Osteoblast (primary cell): Measurements from ENCODE around the gene VEZF1. TPM values are rescaled to one million over a fixed set of nuclear protein-coding genes. Genes with fewer than 3 reads are reported as not detected.
A peak's percentile ranks its signal among the peaks of the same experiment; 100 is the strongest.

Experiments
- DNase-seq: peaks from one replicate; pipeline ENCODE4 v3.0.0; 2011; ENCODE audit warnings: low spot score, mixed read lengths; ENCODE audit not compliant: insufficient read length; ENCODE audit errors: missing footprints
- H2AFZ ChIP-seq: 2 replicates; pipeline ENCODE4 v1.6.0; 2011; ENCODE audit warnings: mild to moderate bottlenecking, low read length
- H3K27ac ChIP-seq: 2 replicates; pipeline ENCODE4 v1.5.1; 2011; ENCODE audit warnings: mild to moderate bottlenecking, low read depth, low read length, moderate library complexity
- H3K27me3 ChIP-seq: 2 replicates; pipeline ENCODE4 v1.6.0; 2012; ENCODE audit warnings: mild to moderate bottlenecking, control low read depth, inconsistent platforms, low read length, moderate library complexity; ENCODE audit not compliant: insufficient read depth
- H3K36me3 ChIP-seq: 2 replicates; pipeline ENCODE4 v1.5.1; 2011; ENCODE audit warnings: mild to moderate bottlenecking, low read length, control low read depth, moderate library complexity; ENCODE audit not compliant: insufficient read depth
- H3K4me1 ChIP-seq: 2 replicates; pipeline ENCODE4 v1.5.1; 2011; ENCODE audit warnings: mild to moderate bottlenecking, low read length, control low read depth, moderate library complexity; ENCODE audit not compliant: insufficient read depth
- H3K4me2 ChIP-seq: 2 replicates; pipeline ENCODE4 v1.6.0; 2011; ENCODE audit warnings: mild to moderate bottlenecking, low read length; ENCODE audit not compliant: insufficient read depth
- H3K4me3 ChIP-seq: fragments of 200-600 bp; sonication (generic); 3 replicates; pipeline ENCODE4 v1.5.1; 2012; ENCODE audit warnings: mild to moderate bottlenecking, low read length, inconsistent platforms; ENCODE audit not compliant: insufficient read depth
- H3K79me2 ChIP-seq: 2 replicates; pipeline ENCODE4 v1.6.0; 2012; ENCODE audit warnings: mild to moderate bottlenecking, low read length, control low read depth, inconsistent platforms; ENCODE audit not compliant: insufficient read depth
- H3K9me3 ChIP-seq: 2 replicates; pipeline ENCODE4 v1.5.1; 2011; ENCODE audit warnings: low read depth, low read length, control low read depth
- H4K20me1 ChIP-seq: 2 replicates; pipeline ENCODE4 v1.6.0; 2012; ENCODE audit warnings: mild to moderate bottlenecking, low read length, control low read depth; ENCODE audit not compliant: insufficient read depth
- total RNA-seq: library from RNA; depleted of rRNA; stranded (reverse); fragments of >200 nt; gene quantifications from 2 replicates; pipeline ENCODE4 v1.2.3, GENCODE V29; 2012
- TF ChIP-seq, protein P1 (sequence below): IDR thresholded peaks from 2 replicates; pipeline ENCODE4 v1.5.1; 2011; ENCODE audit warnings: mild to moderate bottlenecking, low read depth, low read length, moderate library complexity; ENCODE audit errors: extremely low read depth

The VEZF1 gene
- total RNA-seq, 1 donor, result 58.6 TPM

- Histone ChIP-seq H3K27me3 (no peaks in the 10 kb centered on the region), H3K4me3 (no peak overlapping the region), H3K79me2 (peaks cover 82% of the 10 kb centered on the region), H3K36me3 (no peaks in the 10 kb centered on the region), H3K4me1 (peaks cover 21% of the 10 kb centered on the region), H2AFZ (no peak overlapping the region), H4K20me1 (peaks cover 30% of the 10 kb centered on the region), H3K9me3 (no peaks in the 10 kb centered on the region), H3K27ac (no peak overlapping the region), H3K4me2 (no peak overlapping the region)
- TF ChIP-seq, protein P1, sequence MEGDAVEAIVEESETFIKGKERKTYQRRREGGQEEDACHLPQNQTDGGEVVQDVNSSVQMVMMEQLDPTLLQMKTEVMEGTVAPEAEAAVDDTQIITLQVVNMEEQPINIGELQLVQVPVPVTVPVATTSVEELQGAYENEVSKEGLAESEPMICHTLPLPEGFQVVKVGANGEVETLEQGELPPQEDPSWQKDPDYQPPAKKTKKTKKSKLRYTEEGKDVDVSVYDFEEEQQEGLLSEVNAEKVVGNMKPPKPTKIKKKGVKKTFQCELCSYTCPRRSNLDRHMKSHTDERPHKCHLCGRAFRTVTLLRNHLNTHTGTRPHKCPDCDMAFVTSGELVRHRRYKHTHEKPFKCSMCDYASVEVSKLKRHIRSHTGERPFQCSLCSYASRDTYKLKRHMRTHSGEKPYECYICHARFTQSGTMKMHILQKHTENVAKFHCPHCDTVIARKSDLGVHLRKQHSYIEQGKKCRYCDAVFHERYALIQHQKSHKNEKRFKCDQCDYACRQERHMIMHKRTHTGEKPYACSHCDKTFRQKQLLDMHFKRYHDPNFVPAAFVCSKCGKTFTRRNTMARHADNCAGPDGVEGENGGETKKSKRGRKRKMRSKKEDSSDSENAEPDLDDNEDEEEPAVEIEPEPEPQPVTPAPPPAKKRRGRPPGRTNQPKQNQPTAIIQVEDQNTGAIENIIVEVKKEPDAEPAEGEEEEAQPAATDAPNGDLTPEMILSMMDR, result no peak
- DNase-seq, result peak; percentile 48
These were observed 46.4 kb downstream of the VEZF1 start for GRCh38 chr17:57941384-57942370.

DNA sequence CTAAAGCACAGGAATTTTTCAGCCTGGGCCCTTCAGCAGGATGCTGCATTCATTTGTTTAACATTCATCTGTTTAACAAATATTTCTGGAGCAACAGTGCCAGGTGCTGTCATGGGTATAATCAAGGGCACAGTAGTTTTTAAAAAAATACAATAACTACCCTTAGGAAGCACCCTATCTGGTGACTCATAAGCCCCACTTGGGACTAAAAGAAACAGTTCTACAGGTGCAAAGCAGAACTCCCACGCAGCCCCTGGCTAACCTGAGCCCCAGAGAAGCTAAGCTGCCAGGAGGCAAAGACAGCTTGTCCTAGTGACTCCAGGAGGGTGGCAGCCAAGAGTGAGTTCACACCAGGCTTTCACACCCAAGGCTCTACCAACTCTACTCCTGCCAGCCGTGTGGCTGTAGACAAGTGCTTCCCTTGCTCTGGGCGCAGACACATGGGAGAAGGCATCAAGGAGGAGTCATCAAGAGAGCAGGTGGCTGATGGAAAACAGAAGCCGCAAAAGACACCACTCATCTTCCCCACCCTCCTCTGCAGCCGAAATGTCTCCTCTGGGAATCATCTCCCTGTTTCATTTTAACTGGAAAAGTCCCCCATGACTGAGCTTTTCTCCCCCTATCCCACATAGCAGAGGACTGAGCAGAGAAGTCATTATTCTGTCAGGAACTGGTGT lies 47.3 kb downstream of the VEZF1 start:
- H3K9me3 ChIP-seq, result no peaks in the 10 kb centered on the region
- H3K27ac ChIP-seq, result no peak overlapping the region
- H3K4me3 ChIP-seq, result no peak overlapping the region
- no peak overlapping the region for H3K4me2 ChIP-seq
- H3K36me3 ChIP-seq, result no peaks in the 10 kb centered on the region
- H2AFZ ChIP-seq, result no peak overlapping the region
- H3K4me1 ChIP-seq, result peaks cover 20% of the 10 kb centered on the region
- H3K27me3 ChIP-seq, result no peaks in the 10 kb centered on the region
- TF ChIP-seq, protein P1, result no peak
- DNase-seq, result peak; percentile 66
- H4K20me1 ChIP-seq, result peaks cover 33% of the 10 kb centered on the region
- H3K79me2 ChIP-seq, result peaks cover 88% of the 10 kb centered on the region

- peak; percentile 38 for DNase-seq
- H3K4me3 ChIP-seq, result no peak overlapping the region
- H3K4me1 ChIP-seq, result peaks cover 25% of the 10 kb centered on the region
- no peaks in the 10 kb centered on the region for H3K27me3 ChIP-seq
- no peak overlapping the region for H2AFZ ChIP-seq
- H3K36me3 ChIP-seq, result no peaks in the 10 kb centered on the region
- H3K9me3 ChIP-seq, result no peaks in the 10 kb centered on the region
- H3K27ac ChIP-seq, result no peak overlapping the region
- TF ChIP-seq, protein P1, result no peak
- H3K4me2 ChIP-seq, result no peak overlapping the region
- peaks cover 34% of the 10 kb centered on the region for H4K20me1 ChIP-seq
- peaks cover 87% of the 10 kb centered on the region for H3K79me2 ChIP-seq
These were observed 47.8 kb downstream of the VEZF1 start for GRCh38 chr17:57940231-57940630.

GRCh38 chr17:57939797-57940196 lies 48.3 kb downstream of the VEZF1 start:
- peaks cover 29% of the 10 kb centered on the region for H3K4me1 ChIP-seq
- peaks cover 85% of the 10 kb centered on the region for H3K79me2 ChIP-seq

More at GRCh38 chr17:57939797-57940196, 48.3 kb downstream of the VEZF1 start:
- H3K27ac ChIP-seq, result no peak overlapping the region
- H3K9me3 ChIP-seq, result no peaks in the 10 kb centered on the region
- no peak overlapping the region for H3K4me2 ChIP-seq
- peaks cover 34% of the 10 kb centered on the region for H4K20me1 ChIP-seq
- peak; percentile 69 for DNase-seq
- H2AFZ ChIP-seq, result no peak overlapping the region
- H3K4me3 ChIP-seq, result no peak overlapping the region
- H3K36me3 ChIP-seq, result no peaks in the 10 kb centered on the region
- TF ChIP-seq, protein P1, result no peak
- no peaks in the 10 kb centered on the region for H3K27me3 ChIP-seq
